Liver (tissue), 3 donors: ENCODE results near the gene FOXA2.

Experiments
- CTCF ChIP-seq: fragments of 150-350 bp; IDR thresholded peaks from 2 replicates; pipeline ENCODE4 v1.5.1; 2017; ENCODE audit warnings: improper control_type of control experiment, low read depth, low read length; ENCODE audit not compliant: missing input control
- EGR1 ChIP-seq, 2 donors: IDR thresholded peaks; 2 replicates each; pipeline ENCODE4 v1.6.1; 2016 to 2018; ENCODE audit warnings: antibody characterized with exemption in 2 of 2, low read depth in 2 of 2
- GABPA ChIP-seq, 2 donors: IDR thresholded peaks in 1 of 2; conservative IDR thresholded peaks in 1 of 2; 2 replicates each; pipeline ENCODE4 v1.6.1; 2016; ENCODE audit warnings: antibody characterized with exemption in 2 of 2, mild to moderate bottlenecking in 1 of 2, moderate library complexity in 1 of 2
- JUND ChIP-seq, 2 donors: IDR thresholded peaks; 2 replicates each; pipeline ENCODE4 v1.6.1; 2016; ENCODE audit warnings: antibody characterized with exemption in 2 of 2
- RAD21 ChIP-seq, 2 donors: IDR thresholded peaks; 2 replicates each; pipeline ENCODE4 v1.6.1; 2016; ENCODE audit warnings: antibody characterized with exemption in 2 of 2, mild to moderate bottlenecking in 2 of 2
- REST ChIP-seq: IDR thresholded peaks from 2 replicates; pipeline ENCODE4 v1.6.1; 2016; ENCODE audit warnings: antibody characterized with exemption, mild to moderate bottlenecking
- YY1 ChIP-seq: IDR thresholded peaks from 2 replicates; pipeline ENCODE4 v1.6.1; 2016; ENCODE audit warnings: antibody characterized with exemption, mild to moderate bottlenecking
- ZBTB33 ChIP-seq: IDR thresholded peaks from 2 replicates; pipeline ENCODE4 v1.6.1; 2016; ENCODE audit warnings: antibody characterized with exemption
- donor health status: healthy.
- donor health status: healthy.

- TF ChIP-seq ZBTB33: no peak
- TF ChIP-seq CTCF: no peak
- TF ChIP-seq REST: no peak
- TF ChIP-seq YY1: peak; percentile 40
- TF ChIP-seq GABPA (IDR thresholded peaks at IDR 0.05 in 1 of 2, conservative IDR thresholded peaks at IDR 0.05 in 1 of 2): no peak
- no peak for TF ChIP-seq EGR1 (IDR thresholded peaks at IDR 0.05; ENCODE audit: low read depth in 2 of 2)
- no peak for TF ChIP-seq JUND (IDR thresholded peaks at IDR 0.05)
- peak; percentile 13 to 43 for TF ChIP-seq RAD21 (IDR thresholded peaks at IDR 0.05)
These were observed 782 bp upstream of the FOXA2 start for GRCh38 chr20:22584922-22585785.
